B cell (primary cell): ENCODE data around the gene HLA-DMB. TPM values are rescaled to one million over a fixed set of nuclear protein-coding genes. Genes with fewer than 3 reads are reported as not detected.

Experiments used
- ATAC-seq: fragments of 200-7000 bp; cut with Tn5 transposase; one replicate; pipeline ENCODE4 v1.10.0; 2021; ENCODE audit warnings: low read depth, mild to moderate bottlenecking, moderate number of reproducible peaks, moderate library complexity
- CTCF ChIA-PET: fragments of 350-600 bp; sonication (Branson Sonifier 250); formaldehyde crosslinking; loops from one replicate; lab custom pipeline; 2021; ENCODE audit warnings: antibody characterized with exemption, inconsistent platforms; lab: Charles Lee
- POLR2A ChIA-PET: fragments of 350-600 bp; sonication (Branson Sonifier 250); formaldehyde crosslinking; loops from one replicate; lab custom pipeline; 2021; ENCODE audit warnings: antibody characterized with exemption; lab: Charles Lee
- DNase-seq: peaks from one replicate; pipeline ENCODE4 v3.0.0; 2013
- H2AFZ ChIP-seq: 2 replicates; pipeline ENCODE4 v1.6.1; 2012; ENCODE audit warnings: mild to moderate bottlenecking, low read depth, low read length; ENCODE audit not compliant: insufficient read depth, poor library complexity, severe bottlenecking
- H3K27ac ChIP-seq, 2 donors: 1 replicate in 1 of 2; 2 replicates in 1 of 2; pipeline ENCODE4 v1.5.1; 2012 to 2013; ENCODE audit warnings: low read length in 2 of 2, mild to moderate bottlenecking in 2 of 2, moderate library complexity in 1 of 2
- H3K27me3 ChIP-seq, 4 experiments: fragments of 200-600 bp in 1 of 4; sonication (generic) in 1 of 4; replicated peaks in 1 of 4; 1 replicate in 2 of 4; 2 replicates in 2 of 4; pipeline versions ENCODE4 v1.6.1 to v1.7.0; 2013 to 2016; ENCODE audit warnings: low read length in 3 of 4, mild to moderate bottlenecking in 2 of 4, mixed read lengths in 1 of 4, moderate library complexity in 1 of 4; ENCODE audit not compliant: insufficient read depth in 4 of 4, control insufficient read depth in 3 of 4; ENCODE audit errors: control extremely low read depth in 1 of 4
- H3K36me3 ChIP-seq, 2 experiments: replicated peaks in 1 of 2; 1 replicate in 1 of 2; 2 replicates in 1 of 2; pipeline versions ENCODE4 v1.6.1 to v1.7.1; 2013; ENCODE audit warnings: low read length in 1 of 2; ENCODE audit not compliant: insufficient read depth in 2 of 2, control insufficient read depth in 1 of 2; ENCODE audit errors: control extremely low read depth in 1 of 2, extremely low read depth in 1 of 2
- H3K4me1 ChIP-seq, 2 donors: fragments of 200-600 bp in 1 of 2; sonication (generic) in 1 of 2; 1 replicate in 1 of 2; 2 replicates in 1 of 2; pipeline versions ENCODE4 v1.5.1 to v1.6.1; 2013 to 2017; ENCODE audit warnings: low read length in 2 of 2; ENCODE audit not compliant: control insufficient read depth in 2 of 2, insufficient read depth in 2 of 2
- H3K4me2 ChIP-seq: replicated peaks from 2 replicates; pipeline ENCODE3; 2012; ENCODE audit warnings: mild to moderate bottlenecking, low read depth, low read length; ENCODE audit not compliant: poor library complexity, severe bottlenecking
- H3K4me3 ChIP-seq, 5 experiments: fragments of 200-600 bp in 1 of 5; sonication (generic) in 1 of 5; 1 replicate in 3 of 5; 2 replicates in 2 of 5; pipeline versions ENCODE4 v1.5.1 to v1.7.0; 2011 to 2016; ENCODE audit warnings: low read length in 4 of 5, mild to moderate bottlenecking in 4 of 5, low read depth in 2 of 5, control low read depth in 1 of 5, moderate library complexity in 1 of 5; ENCODE audit not compliant: insufficient read depth in 1 of 5; ENCODE audit errors: control extremely low read depth in 1 of 5, extremely low read depth in 1 of 5
- H3K79me2 ChIP-seq: fragments of 200-600 bp; sonication (generic); one replicate; pipeline ENCODE4 v1.6.0; 2016; ENCODE audit warnings: low read length; ENCODE audit not compliant: control insufficient read depth, insufficient read depth
- H3K9ac ChIP-seq: fragments of 200-600 bp; sonication (generic); 2 replicates; pipeline ENCODE4 v1.6.1; 2017; ENCODE audit warnings: mild to moderate bottlenecking, low read length, moderate library complexity
- H3K9me3 ChIP-seq, 3 donors: one replicate each; pipeline versions ENCODE4 v1.6.1 to v1.7.1; 2013; ENCODE audit warnings: low read length in 2 of 3; ENCODE audit not compliant: control insufficient read depth in 2 of 3, insufficient read depth in 1 of 3; ENCODE audit errors: control extremely low read depth in 1 of 3
- H4K20me1 ChIP-seq: 2 replicates; pipeline ENCODE4 v1.6.0; 2012; ENCODE audit warnings: mild to moderate bottlenecking, low read length; ENCODE audit not compliant: insufficient read depth, control insufficient read depth, poor library complexity, severe bottlenecking
- H3K27ac Mint-ChIP-seq: one replicate; pipeline ENCODE4 v1.8.0; 2021; ENCODE audit warnings: mixed read lengths
- H3K27me3 Mint-ChIP-seq: one replicate; pipeline ENCODE4 v1.8.0; 2021; ENCODE audit warnings: mixed read lengths
- H3K4me1 Mint-ChIP-seq: one replicate; pipeline ENCODE4 v1.8.0; 2021; ENCODE audit warnings: mixed read lengths
- H3K4me3 Mint-ChIP-seq: one replicate; pipeline ENCODE4 v1.8.0; 2021; ENCODE audit warnings: mixed read lengths
- H3K9me3 Mint-ChIP-seq: one replicate; pipeline ENCODE4 v1.8.0; 2022; ENCODE audit warnings: mixed read lengths; ENCODE audit not compliant: insufficient read depth
- EZH2 ChIP-seq: IDR thresholded peaks from 2 replicates; pipeline ENCODE4 v1.6.1; 2012; ENCODE audit warnings: borderline replicate concordance, low read depth, mild to moderate bottlenecking, moderate library complexity, low read length; ENCODE audit not compliant: insufficient read depth, poor library complexity, severe bottlenecking
- WGBS: methylation state at CpG from one replicate; pipeline ENCODE4 v1.1.5; 2013; ENCODE audit warnings: missing lambda C conversion rate; ENCODE audit not compliant: insufficient coverage; 5-methylcytosine and 5-hydroxymethylcytosine counted together
- intact Hi-C: fragments of 100-400 bp; cut with micrococcal nuclease; formaldehyde crosslinking; loops from one replicate; pipeline ENCODE4 v1.10.0; 2022
- polyA plus RNA-seq: library from polyadenylated mRNA; depleted of rRNA; stranded (reverse); fragments of >200 nt; gene quantifications from 2 replicates; pipeline ENCODE4 v1.2.3, GENCODE V29; 2012
- total RNA-seq, 2 donors: library from RNA; stranded (reverse); fragments of 120-200 nt in 1 of 2; gene quantifications; 1 replicate in 1 of 2; 2 replicates in 1 of 2; pipeline versions ENCODE4 v1.2.3 to v1.2.4, GENCODE V29; 2013 to 2022
- TF ChIP-seq, protein P1 (sequence below): fragments of 200-600 bp; IDR thresholded peaks from one replicate; pipeline ENCODE4 v1.8.0; 2022; ENCODE audit warnings: antibody characterized with exemption, mild to moderate bottlenecking

The HLA-DMB gene
- total and polyA plus RNA-seq, 2 donors (not counting 1 experiment from before 2014, with no cell fraction given), result 593 to 656 TPM

DNA sequence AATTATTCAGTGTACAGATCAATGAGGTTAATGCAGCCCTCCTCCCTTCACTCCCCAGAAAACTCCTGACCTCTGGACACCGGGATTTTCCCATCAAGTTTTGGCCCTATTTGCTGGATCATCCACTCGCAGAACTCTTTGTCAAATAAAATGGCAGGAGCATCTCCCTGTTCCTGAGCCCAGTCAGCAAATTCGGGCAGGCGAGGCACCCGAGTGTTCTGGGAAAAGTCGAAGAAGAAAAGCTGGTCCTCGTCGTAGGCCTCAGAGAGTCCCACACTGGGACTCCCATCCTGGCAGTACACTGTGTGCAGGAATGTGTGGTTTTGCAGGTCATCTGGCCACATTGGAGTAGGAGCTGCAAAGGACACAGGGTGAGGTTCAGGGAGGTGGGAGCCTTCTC, 9.6 kb upstream of the HLA-DMB start:
- peak; percentile 9 for DNase-seq
- intact Hi-C loops, result no loop called here
- POLR2A ChIA-PET, result interaction anchor here (1.0 to 10.7 kb wide), 4 partner anchors 8 to 97 kb away, joined by 4 to 349 read pairs (median 72); partner anchors contain the start of genes BRD2, HLA-DMB and TAP1
- H3K4me3 ChIP-seq, result peak overlapping the region in 4 of 5 experiments; percentile 72 to 98 (median 86)
- no peak overlapping the region for H2AFZ ChIP-seq
- Mint-ChIP-seq H3K4me1 (peaks cover 86% of the 10 kb centered on the region), H3K27ac (peak overlapping the region; percentile 92), H3K27me3 (no peaks in the 10 kb centered on the region), H3K9me3 (no peaks in the 10 kb centered on the region), H3K4me3 (peak overlapping the region; percentile 84)
- peaks cover 82 to 93% of the 10 kb centered on the region in 2 donors for H3K4me1 ChIP-seq
- peak overlapping the region; percentile 89 for H3K9ac ChIP-seq
- no peak for TF ChIP-seq EZH2
- TF ChIP-seq, protein P1, sequence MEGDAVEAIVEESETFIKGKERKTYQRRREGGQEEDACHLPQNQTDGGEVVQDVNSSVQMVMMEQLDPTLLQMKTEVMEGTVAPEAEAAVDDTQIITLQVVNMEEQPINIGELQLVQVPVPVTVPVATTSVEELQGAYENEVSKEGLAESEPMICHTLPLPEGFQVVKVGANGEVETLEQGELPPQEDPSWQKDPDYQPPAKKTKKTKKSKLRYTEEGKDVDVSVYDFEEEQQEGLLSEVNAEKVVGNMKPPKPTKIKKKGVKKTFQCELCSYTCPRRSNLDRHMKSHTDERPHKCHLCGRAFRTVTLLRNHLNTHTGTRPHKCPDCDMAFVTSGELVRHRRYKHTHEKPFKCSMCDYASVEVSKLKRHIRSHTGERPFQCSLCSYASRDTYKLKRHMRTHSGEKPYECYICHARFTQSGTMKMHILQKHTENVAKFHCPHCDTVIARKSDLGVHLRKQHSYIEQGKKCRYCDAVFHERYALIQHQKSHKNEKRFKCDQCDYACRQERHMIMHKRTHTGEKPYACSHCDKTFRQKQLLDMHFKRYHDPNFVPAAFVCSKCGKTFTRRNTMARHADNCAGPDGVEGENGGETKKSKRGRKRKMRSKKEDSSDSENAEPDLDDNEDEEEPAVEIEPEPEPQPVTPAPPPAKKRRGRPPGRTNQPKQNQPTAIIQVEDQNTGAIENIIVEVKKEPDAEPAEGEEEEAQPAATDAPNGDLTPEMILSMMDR, result no peak
- peak overlapping the region; percentile 33 to 91 for H3K27ac ChIP-seq
- peaks cover 94% of the 10 kb centered on the region for H3K79me2 ChIP-seq
- no peak for ATAC-seq
- no peaks in the 10 kb centered on the region for H4K20me1 ChIP-seq
- CTCF ChIA-PET, result interaction anchor here (1.4 to 13.5 kb wide), 9 partner anchors 13 to 112 kb away, joined by 3 to 822 read pairs (median 7); partner anchors contain the start of genes BRD2, HLA-DMB and TAP2
- no peaks in the 10 kb centered on the region for H3K27me3 ChIP-seq
- 82% methylated on average over 8 of the region's 8 CpGs for WGBS
- H3K9me3 ChIP-seq, result no peaks in the 10 kb centered on the region
- peak overlapping the region; percentile 81 for H3K4me2 ChIP-seq
- peaks cover 0 to 30% of the 10 kb centered on the region in 2 experiments for H3K36me3 ChIP-seq

- H3K4me1 ChIP-seq, result peaks cover 82 to 93% of the 10 kb centered on the region in 2 donors
- no CpG with 5 or more reads among the region's 3 CpGs for WGBS
- H3K36me3 ChIP-seq, result peaks cover 0 to 30% of the 10 kb centered on the region in 2 experiments
- DNase-seq, result peak; percentile 48
- H2AFZ ChIP-seq, result no peak overlapping the region
- intact Hi-C loops, result no loop called here
- H3K4me3 Mint-ChIP-seq, result peak overlapping the region; percentile 84
- peaks cover 90% of the 10 kb centered on the region for H3K79me2 ChIP-seq
- H3K27ac Mint-ChIP-seq, result peak overlapping the region; percentile 92
- H3K27me3 Mint-ChIP-seq, result no peaks in the 10 kb centered on the region
- H3K27me3 ChIP-seq, result no peaks in the 10 kb centered on the region
- ATAC-seq, result no peak
- peak overlapping the region; percentile 89 for H3K9ac ChIP-seq
- CTCF ChIA-PET, result interaction anchor here (1.4 to 13.5 kb wide), 9 partner anchors 12 to 112 kb away, joined by 3 to 822 read pairs (median 7); partner anchors contain the start of genes BRD2, HLA-DMB and TAP2
- H3K9me3 Mint-ChIP-seq, result no peaks in the 10 kb centered on the region
- no peak for TF ChIP-seq EZH2
- TF ChIP-seq, protein P1, result no peak
- H3K27ac ChIP-seq, result peak overlapping the region; percentile 12 to 91
- peaks cover 86% of the 10 kb centered on the region for H3K4me1 Mint-ChIP-seq
- no peaks in the 10 kb centered on the region for H4K20me1 ChIP-seq
- H3K4me3 ChIP-seq, result peak overlapping the region in 4 of 5 experiments; percentile 72 to 98 (median 86)
- peak overlapping the region; percentile 81 for H3K4me2 ChIP-seq
- POLR2A ChIA-PET, result interaction anchor here (0.7 to 10.7 kb wide), 5 partner anchors 8 to 97 kb away, joined by 3 to 349 read pairs (median 12); partner anchors contain the start of genes BRD2, HLA-DMB and TAP1
- no peaks in the 10 kb centered on the region for H3K9me3 ChIP-seq
These were observed 9.2 kb upstream of the HLA-DMB start for GRCh38 chr6:32950010-32950409.
